SH-SY5Y (cell line): ENCODE data around the gene EIF5A2.

ENCODE experiments used
- GATA2 ChIP-seq: IDR thresholded peaks from 2 replicates; pipeline ENCODE4 v1.6.1; 2011; ENCODE audit warnings: mild to moderate bottlenecking, low read depth, low read length
- GATA3 ChIP-seq: IDR thresholded peaks from 2 replicates; pipeline ENCODE4 v1.6.1; 2011; ENCODE audit warnings: low read depth, mild to moderate bottlenecking, low read length, moderate library complexity

DNA sequence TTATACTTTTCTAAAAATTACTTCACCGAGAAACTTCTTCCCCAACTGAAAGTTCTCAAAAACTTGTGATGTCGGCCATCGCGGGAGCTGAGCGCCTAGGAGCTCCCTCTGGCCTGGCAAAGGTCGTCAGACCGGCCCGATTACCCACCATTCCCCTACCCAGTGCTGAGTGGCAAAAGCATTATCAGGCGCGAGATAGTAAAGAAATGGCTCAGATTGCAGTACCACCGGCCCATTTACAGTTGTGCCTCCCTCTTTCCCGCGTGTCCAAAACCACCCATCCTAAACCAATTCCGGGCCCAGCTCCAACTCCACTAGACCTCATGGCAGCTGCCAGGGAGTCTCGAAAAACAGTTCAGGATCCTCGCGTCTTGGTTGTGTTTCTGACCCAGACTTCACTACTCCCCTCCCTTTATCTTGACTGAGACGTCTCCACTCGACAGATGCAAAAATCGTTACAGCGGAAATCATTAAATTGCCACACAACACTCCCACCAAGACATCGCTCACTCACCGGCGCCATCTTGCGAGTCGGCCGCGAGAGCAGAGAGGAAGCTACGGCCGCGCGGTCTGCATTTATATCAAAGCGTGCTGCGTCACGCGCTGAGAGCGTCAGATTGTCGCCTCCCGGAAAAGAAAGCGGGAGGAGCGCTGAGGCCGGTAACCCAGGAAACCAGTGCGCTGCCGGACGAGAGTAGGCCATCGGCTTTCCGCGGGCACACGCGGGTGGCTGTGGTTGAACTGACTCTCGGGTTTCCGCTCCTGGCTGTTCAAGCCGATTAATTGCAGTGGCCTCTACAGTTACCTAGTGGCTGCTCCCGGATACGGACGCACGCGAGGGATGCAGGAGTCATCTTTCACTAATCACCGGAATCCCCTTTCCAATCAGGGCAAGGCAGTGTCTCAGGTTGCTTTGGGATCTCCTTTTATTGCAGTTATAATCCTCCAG, 38.5 kb downstream of the EIF5A2 start, which contains the start of gene RPL22L1:
- TF ChIP-seq GATA2, result no peak
- no peak for TF ChIP-seq GATA3
